Hepatocyte (in vitro differentiated cells): ENCODE results near the gene TMPRSS6. TPM values are rescaled to one million over a fixed set of nuclear protein-coding genes. Genes with fewer than 3 reads are reported as not detected.

Source experiments
- DNase-seq: peaks from one replicate; pipeline ENCODE4 v3.0.0-alpha.2; 2016; ENCODE audit warnings: low spot score
- H2AFZ ChIP-seq: fragments of 200-600 bp; sonication (generic); 2 replicates; pipeline ENCODE4 v1.6.0; 2016; ENCODE audit warnings: antibody characterized with exemption, mild to moderate bottlenecking
- H3K27ac ChIP-seq: fragments of 200-600 bp; sonication (generic); 2 replicates; pipeline ENCODE4 v1.5.1; 2016; ENCODE audit warnings: mild to moderate bottlenecking
- H3K27me3 ChIP-seq: fragments of 200-600 bp; sonication (generic); 2 replicates; pipeline ENCODE4 v1.6.1; 2016
- H3K36me3 ChIP-seq: fragments of 200-600 bp; sonication (generic); replicated peaks from 2 replicates; pipeline ENCODE4 v1.5.1; 2016; ENCODE audit warnings: low read depth; ENCODE audit not compliant: insufficient read depth
- H3K4me1 ChIP-seq: fragments of 200-600 bp; sonication (generic); 2 replicates; pipeline ENCODE4 v1.5.1; 2016; ENCODE audit warnings: mild to moderate bottlenecking, moderate library complexity; ENCODE audit not compliant: insufficient read depth
- H3K4me2 ChIP-seq: fragments of 200-600 bp; sonication (generic); 2 replicates; pipeline ENCODE4 v1.6.0; 2016
- H3K4me3 ChIP-seq: fragments of 200-600 bp; sonication (generic); 2 replicates; pipeline ENCODE4 v1.5.1; 2016; ENCODE audit warnings: mild to moderate bottlenecking
- H3K79me2 ChIP-seq: fragments of 200-600 bp; sonication (generic); 2 replicates; pipeline ENCODE4 v1.6.0; 2017; ENCODE audit warnings: mild to moderate bottlenecking
- H3K9me2 ChIP-seq: fragments of 200-600 bp; sonication (generic); replicated peaks from 2 replicates; pipeline ENCODE4 v1.6.0; 2017; ENCODE audit warnings: mild to moderate bottlenecking; ENCODE audit not compliant: insufficient read depth
- H3K9me3 ChIP-seq: fragments of 200-600 bp; sonication (generic); 2 replicates; pipeline ENCODE4 v1.5.1; 2016; ENCODE audit warnings: low read depth, mild to moderate bottlenecking
- H4K20me1 ChIP-seq: fragments of 200-600 bp; sonication (generic); 2 replicates; pipeline ENCODE4 v1.6.0; 2016; ENCODE audit warnings: mild to moderate bottlenecking; ENCODE audit not compliant: insufficient read depth, poor library complexity, severe bottlenecking
- CTCF ChIP-seq: fragments of 200-600 bp; sonication (generic); IDR thresholded peaks from 2 replicates; pipeline ENCODE4 v1.5.1; 2016; ENCODE audit warnings: antibody characterized with exemption, mild to moderate bottlenecking; ENCODE audit not compliant: poor library complexity
- EZH2 ChIP-seq: fragments of 200-600 bp; sonication (generic); IDR thresholded peaks from 2 replicates; pipeline ENCODE4 v1.6.1; 2016; ENCODE audit warnings: antibody characterized with exemption, mild to moderate bottlenecking, borderline replicate concordance
- EZH2phosphoT487 ChIP-seq: fragments of 200-600 bp; sonication (generic); IDR thresholded peaks from one replicate; pipeline ENCODE4 v1.6.1; 2018; ENCODE audit warnings: antibody characterized with exemption, mild to moderate bottlenecking, low read depth, moderate library complexity; ENCODE audit not compliant: unreplicated experiment, severe bottlenecking
- WGBS: methylation state at CpG from one replicate; pipeline ENCODE4 v1.1.6; 2016; ENCODE audit warnings: low lambda C conversion rate; ENCODE audit errors: missing lambda C conversion rate; 5-methylcytosine and 5-hydroxymethylcytosine counted together
- polyA plus RNA-seq: library from polyadenylated mRNA; unstranded; fragments of >200 nt; fragmentation: Nextera tagmentation; extraction: Ambion mirVana; gene quantifications from 2 replicates; pipeline ENCODE4 v1.2.1, GENCODE V29; 2016
- total RNA-seq: library from RNA; depleted of rRNA; stranded (reverse); fragments of >200 nt; gene quantifications from 2 replicates; pipeline ENCODE4 v1.2.3, GENCODE V29; 2014

TMPRSS6 gene
- total and polyA plus RNA-seq, 2 experiments from 2014 or later, result 34.4 to 49.8 TPM

GRCh38 chr22:37037669-37038068, 71.8 kb downstream of the TMPRSS6 start:
- Histone ChIP-seq H3K4me2 (no peak overlapping the region), H3K4me1 (peaks cover 22% of the 10 kb centered on the region), H3K27ac (no peak overlapping the region), H3K36me3 (no peaks in the 10 kb centered on the region), H3K9me3 (no peaks in the 10 kb centered on the region), H3K4me3 (no peak overlapping the region), H3K79me2 (no peaks in the 10 kb centered on the region), H3K9me2 (no peaks in the 10 kb centered on the region), H4K20me1 (no peaks in the 10 kb centered on the region), H2AFZ (no peak overlapping the region), H3K27me3 (no peaks in the 10 kb centered on the region)
- no peak for DNase-seq
- TF ChIP-seq EZH2 (no peak), CTCF (no peak), EZH2phosphoT487 (no peak)
- WGBS, result 75% methylated on average over 13 of the region's 14 CpGs

DNA sequence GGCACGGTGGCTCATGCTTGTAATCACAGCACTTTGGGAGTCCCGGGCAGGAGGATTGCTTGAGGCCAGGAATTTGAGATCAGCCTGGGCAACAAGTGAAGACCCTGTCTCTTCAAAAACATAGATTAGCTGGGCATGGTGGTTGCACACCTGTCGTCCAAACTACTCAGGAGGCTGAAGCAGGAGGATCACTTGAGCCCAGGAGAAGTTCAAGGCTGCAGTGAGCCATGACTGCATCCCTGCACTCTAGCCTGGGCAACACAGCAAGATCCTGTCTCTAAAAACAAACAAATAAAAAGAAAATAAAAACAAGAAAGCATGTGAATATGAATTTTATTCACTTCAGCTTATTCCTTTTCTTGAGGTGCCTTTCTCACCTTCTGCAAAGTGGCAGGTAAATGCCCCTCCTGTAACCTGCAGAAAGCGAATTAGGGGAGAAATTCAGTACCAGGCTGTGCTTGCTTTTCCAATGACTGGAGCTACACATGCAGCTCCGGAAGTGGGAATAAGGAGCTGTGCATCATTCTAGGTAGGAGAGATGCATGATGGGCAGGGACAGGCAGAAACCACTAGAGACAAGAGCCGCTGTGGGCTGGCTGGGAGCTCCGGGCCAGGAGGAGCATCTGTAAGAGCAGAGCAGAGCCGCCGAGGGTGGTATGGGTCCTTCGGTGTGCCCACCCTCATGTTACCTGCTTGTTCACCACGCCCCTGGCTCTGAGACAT, 72.7 kb downstream of the TMPRSS6 start:
- Histone ChIP-seq H3K36me3 (no peaks in the 10 kb centered on the region), H3K9me2 (no peaks in the 10 kb centered on the region), H3K4me1 (peaks cover 28% of the 10 kb centered on the region), H4K20me1 (no peaks in the 10 kb centered on the region), H3K9me3 (no peaks in the 10 kb centered on the region), H2AFZ (no peak overlapping the region), H3K79me2 (no peaks in the 10 kb centered on the region), H3K4me2 (no peak overlapping the region), H3K27me3 (no peaks in the 10 kb centered on the region), H3K4me3 (no peak overlapping the region), H3K27ac (no peak overlapping the region)
- DNase-seq, result no peak
- WGBS, result 86% methylated on average over 11 of the region's 11 CpGs
- TF ChIP-seq EZH2phosphoT487, result no peak
- TF ChIP-seq EZH2, result no peak
- no peak for TF ChIP-seq CTCF

DNA sequence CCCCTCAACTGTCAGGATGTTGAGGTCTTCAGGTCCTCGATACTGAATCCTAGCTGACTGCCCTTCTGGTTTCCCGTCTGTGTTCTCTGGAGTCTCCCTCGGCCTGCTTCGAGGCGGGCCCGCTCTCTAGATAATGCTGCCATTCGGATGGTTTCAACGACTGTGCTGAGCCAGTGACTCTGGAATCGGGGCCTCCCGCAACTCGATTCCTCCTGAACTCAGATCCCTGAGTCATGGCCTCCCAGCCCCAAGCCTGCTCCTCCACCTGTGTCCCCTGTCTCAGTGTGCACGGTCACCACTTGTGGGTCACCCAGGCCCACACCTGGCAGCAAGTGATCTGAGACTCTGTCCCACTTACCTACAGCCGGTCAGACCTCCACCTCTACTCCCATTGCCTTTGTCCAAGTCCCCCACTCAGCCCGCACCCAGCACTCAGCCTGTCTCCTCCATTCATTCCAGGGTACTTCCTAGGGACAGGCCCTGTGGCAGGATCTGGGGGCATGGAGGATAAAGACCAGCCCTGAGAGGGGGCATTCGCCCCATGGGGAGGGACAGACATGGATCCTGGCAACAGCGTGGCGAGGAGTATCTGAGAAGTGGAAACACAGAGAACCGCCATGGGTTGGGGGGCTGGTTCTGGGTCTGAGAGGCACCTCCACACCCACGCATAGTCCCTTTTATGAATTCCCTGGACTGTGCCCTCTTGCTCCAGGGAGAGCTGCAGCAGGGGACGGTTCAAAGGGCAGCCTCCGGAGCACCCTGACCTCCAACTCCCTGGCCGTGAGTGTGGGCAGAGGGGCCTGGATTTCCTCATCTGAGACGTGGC, 75.7 kb downstream of the TMPRSS6 start:
- peak overlapping the region; percentile 91 for H3K27ac ChIP-seq
- WGBS, result 80% methylated on average over 23 of the region's 23 CpGs

More for the DNA sequence above, 75.7 kb downstream of the TMPRSS6 start:
- Histone ChIP-seq H3K36me3 (no peaks in the 10 kb centered on the region), H3K4me1 (peaks cover 34% of the 10 kb centered on the region), H3K9me3 (no peaks in the 10 kb centered on the region), H3K79me2 (no peaks in the 10 kb centered on the region), H3K4me3 (no peak overlapping the region), H3K9me2 (no peaks in the 10 kb centered on the region), H3K27me3 (no peaks in the 10 kb centered on the region), H4K20me1 (no peaks in the 10 kb centered on the region), H3K4me2 (peak overlapping the region; percentile 46), H2AFZ (no peak overlapping the region)
- TF ChIP-seq CTCF (no peak), EZH2 (no peak), EZH2phosphoT487 (no peak)
- DNase-seq, result peak; percentile 38
